ACHN (cell line): ENCODE results near the gene SMPDL3A.

Experiments
- DNase-seq: peaks from one replicate; pipeline ENCODE4 v3.0.0-alpha.2; 2015
- in situ Hi-C: cut with HindIII; loops from 2 replicates; pipeline ENCODE4 v1.10.0; 2017; ENCODE audit warnings: low sequenced_read_pairs, low pct_ligation_motif_present, low pct_unique_long_range_greater_than_20kb

The SMPDL3A gene

DNA sequence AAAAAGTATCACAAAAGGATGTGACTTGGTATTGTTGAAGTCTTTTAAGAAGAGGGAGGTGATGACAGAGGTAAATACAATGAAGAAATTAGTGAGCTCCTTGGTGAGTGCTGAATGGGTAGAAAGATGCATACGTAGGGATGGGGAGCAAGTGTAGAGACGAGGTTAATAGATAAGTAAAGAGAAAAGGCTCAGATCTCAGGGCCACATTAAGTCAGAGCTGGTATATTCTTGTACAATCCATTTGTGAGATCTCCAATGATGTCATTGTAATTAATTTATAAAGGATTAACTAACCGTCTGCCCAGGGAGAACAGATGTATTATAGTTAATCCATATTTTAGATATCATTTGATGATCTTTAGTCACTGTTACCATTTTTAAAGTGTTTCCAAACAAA, 43.4 kb downstream of the SMPDL3A start:
- no peak for DNase-seq
- in situ Hi-C loops, result no loop called here

DNA sequence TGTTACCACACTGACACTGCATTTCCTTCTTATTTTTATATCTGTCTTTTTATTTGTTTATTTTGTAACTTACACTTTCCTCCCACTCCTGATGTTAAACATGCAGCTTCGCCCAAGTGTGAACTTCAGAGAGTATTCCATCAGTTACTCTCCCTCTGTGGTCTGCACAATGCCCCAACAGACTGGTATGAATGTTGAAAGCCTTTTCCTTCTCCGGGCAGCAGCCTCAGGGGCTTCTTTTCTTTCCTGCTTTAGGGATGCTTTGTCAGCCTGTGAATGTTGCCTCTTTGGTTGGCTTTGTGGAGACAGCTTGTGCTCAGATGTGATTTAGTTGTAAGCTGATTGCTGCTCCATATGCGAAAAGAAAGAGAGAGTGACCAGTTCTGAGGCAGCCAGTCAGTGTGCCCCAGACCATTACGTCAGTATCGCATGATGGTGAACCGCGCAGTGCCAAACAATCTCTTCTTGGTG, 44.0 kb downstream of the SMPDL3A start:
- in situ Hi-C loops, result no loop called here
- no peak for DNase-seq

DNA sequence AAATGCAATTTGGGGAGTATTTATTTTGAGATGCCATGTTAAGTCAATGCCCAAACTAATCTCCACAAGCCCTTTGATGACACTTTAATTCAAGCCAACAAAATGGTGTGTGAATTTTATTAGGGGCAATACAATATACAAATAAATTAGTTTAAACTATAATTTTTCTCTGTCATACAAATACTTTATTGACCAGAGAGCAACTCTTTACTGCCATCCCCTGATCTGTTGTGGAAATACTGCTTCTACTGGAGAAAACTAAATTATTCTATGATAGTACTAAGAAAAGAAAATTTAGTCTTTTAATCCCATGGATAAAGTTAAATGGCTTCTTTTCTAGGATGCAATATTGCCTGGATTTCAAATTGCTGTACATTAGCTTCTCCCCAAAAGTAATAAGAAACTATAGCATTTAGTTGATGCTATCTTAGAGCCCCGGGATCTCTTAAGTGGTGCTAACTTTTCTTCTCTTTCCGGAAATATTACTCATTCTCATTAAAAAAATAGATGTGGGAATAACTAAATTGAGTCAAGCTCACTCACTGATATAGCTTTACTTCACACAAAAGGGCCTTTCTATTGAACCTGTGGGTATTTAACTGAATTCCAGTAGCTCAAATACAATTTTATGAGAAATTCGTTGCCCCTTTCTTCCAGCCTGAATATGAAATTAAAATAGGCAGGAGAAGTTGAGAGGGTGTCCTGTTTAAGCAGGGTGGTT, 49.2 kb downstream of the SMPDL3A start:
- in situ Hi-C loops, result no loop called here
- peak; percentile 32 for DNase-seq

DNA sequence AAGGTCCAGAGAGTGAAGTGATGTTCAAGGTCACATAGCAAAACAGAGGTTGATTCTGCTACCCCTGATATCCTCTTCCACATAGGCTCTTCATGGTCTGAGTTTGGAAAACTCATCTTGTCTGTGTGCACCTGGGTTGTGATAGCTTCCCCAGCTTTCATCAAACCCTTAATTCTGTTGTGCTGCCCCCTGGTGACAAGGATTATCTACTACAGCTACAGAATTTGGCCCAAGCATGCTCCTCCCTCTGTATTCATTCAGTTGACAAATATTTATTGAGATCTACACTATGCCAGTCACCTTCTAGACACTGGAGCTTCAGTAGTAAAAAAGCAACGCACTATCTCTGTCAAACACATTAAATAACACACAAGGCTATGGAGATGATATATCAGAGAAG, 50.4 kb downstream of the SMPDL3A start:
- in situ Hi-C loops, result no loop called here
- DNase-seq, result peak; percentile 52

DNA sequence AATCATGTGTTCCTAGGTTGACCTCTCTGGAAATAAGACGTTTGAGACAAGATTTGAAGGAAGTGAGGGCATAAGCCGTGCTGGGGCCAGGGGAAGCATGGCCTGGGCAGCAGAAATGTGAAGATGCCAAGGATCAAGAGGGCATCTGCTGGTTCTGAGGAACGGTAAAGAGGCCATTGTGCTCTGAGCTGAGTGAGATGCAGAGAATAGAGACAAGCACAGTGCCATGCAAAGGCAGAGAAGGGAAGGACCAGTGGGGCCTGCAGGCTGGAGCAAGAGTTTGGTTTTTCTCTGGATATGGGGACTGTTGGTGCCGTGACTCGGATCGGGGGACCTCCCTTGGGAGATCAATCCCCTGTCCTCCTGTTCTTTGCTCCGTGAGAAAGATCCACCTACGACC, 50.8 kb downstream of the SMPDL3A start:
- in situ Hi-C loops, result no loop called here

DNA sequence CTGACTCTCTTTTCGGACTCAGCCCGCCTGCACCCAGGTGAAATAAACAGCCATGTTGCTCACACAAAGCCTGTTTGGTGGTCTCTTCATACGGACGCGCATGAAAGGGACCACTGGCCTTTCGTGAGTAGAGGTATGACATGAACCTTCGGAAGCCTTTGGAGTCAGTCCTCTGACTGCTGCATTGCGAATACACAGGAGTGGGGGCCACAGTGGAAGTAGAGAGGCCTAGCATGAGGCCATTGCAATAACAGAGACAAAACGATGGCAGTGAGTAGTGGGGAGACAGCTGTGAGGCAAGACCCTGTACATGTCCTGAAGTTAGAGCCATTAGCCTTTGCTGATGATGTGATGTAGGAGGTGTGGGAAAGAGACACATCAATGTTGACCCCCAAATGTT, 56.4 kb downstream of the SMPDL3A start:
- in situ Hi-C loops, result no loop called here
- no peak for DNase-seq

More for the DNA sequence above, 50.8 kb downstream of the SMPDL3A start:
- DNase-seq, result no peak

DNA sequence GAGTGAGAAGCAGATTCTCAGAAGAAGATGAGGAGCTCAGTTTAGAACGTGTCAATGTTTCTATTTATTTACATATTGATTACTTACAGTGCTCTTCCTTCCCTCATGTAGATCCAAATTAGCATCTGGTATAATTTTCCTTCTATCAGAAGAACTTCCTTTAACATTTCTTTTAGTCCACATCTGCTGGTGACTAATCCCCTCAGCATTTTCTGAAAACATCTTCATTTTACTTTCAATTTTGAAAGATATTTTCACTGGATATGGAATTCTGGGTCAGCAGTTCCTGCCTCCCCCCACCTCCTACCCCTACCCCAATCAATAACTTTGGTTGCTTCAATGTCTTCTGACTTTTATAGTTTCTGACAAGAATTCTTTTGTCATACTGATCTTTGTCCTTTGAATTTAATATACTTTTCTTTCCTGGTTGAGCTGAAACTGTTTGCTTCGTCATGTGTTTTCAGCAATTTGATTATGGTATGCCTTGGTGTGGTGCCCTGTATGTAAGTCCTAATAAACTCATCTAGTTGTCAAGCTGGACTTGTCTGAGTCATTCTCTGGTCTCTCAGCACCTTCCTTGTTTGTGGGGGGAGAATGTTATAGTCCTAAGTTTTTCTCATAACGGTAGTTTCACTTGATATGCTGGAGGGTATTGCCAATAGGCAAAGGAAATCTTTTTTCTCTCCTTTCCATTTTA, 57.0 kb downstream of the SMPDL3A start:
- in situ Hi-C loops, result no loop called here
- DNase-seq, result no peak

DNA sequence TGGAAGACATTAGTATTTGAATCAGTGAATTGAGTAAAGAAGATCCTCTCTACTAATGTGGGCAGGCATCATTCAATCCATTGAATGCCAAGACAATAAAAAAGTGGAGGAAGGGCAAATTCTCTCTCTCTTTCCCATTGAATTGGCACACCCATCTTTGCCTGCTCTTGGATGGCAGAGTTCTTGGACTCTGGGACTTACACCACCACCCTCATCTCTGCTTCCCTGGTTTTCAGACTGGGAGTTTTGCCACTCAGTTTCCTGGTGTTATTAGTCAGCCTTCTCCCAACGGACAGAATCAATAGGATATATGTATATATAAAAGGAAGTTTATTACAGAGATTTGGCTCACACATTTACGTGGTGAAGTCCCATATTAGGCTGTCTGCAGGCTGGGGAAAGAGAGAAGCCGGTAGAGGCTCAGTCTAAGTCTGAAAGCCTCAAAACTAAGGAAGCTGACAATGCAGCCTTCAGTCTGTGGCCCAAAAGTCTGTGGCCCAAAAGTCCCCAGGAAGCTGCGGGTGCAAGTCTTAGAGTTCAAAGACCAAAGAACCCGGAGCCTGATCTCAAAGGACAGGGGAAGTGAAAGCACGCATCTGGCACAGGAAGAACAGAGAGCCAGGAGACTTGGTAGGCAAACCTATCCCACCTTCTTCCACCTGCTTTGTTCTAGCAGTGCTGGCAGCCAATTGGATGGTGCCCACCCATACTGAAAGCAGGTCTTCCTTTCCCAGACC, 64.4 kb downstream of the SMPDL3A start:
- DNase-seq, result no peak
- in situ Hi-C loops, result no loop called here
